Measurements from ENCODE around the gene BAHD1. TPM values are rescaled to one million over a fixed set of nuclear protein-coding genes. Genes with fewer than 3 reads are reported as not detected.

Gene BAHD1
- 13.7 TPM for polyA plus RNA-seq (2013, experiment 1 of 2)
- polyA plus RNA-seq (2013, experiment 2 of 2) = 14.1 TPM

- H2AK5ac ChIP-seq (ENCODE audit: low read depth, low read length) = peak within 1 kb of the TSS; percentile 82
- no peak within 1 kb of the TSS for H2BK12ac ChIP-seq (ENCODE audit: low read length)
- H3K27me3 ChIP-seq (ENCODE audit: control insufficient read depth in 3 of 3, insufficient read depth in 3 of 3, low read depth in 1 of 3, low read length in 3 of 3) = peaks cover 3 to 41% (median 34%) of the 10 kb centered on the region in 3 experiments
- WGBS, 2 donors (ENCODE audit: extremely low coverage in 2 of 2, insufficient read length in 2 of 2, insufficient replicate concordance in 1 of 2) = no CpG with 5 or more reads among the region's 119 CpGs
- no peaks in the 10 kb centered on the region for H3K36me3 ChIP-seq (replicated peaks in 1 of 2; ENCODE audit: control insufficient read depth in 2 of 2, insufficient read depth in 2 of 2, low read length in 2 of 2)
- peaks cover 40 to 69% of the 10 kb centered on the region in 2 donors for H3K4me1 ChIP-seq (ENCODE audit: control insufficient read depth in 2 of 2, insufficient read depth in 1 of 2, low read depth in 1 of 2, low read length in 2 of 2)
- H3K4ac ChIP-seq (ENCODE audit: low read length) = no peak within 1 kb of the TSS
- H3K23ac ChIP-seq (ENCODE audit: low read depth, low read length, poor library complexity) = peak within 1 kb of the TSS; percentile 86
- H3K9me3 ChIP-seq (replicated peaks in 1 of 2; ENCODE audit: control insufficient read depth in 2 of 2, insufficient read depth in 1 of 2, low read depth in 1 of 2, low read length in 2 of 2) = no peaks in the 10 kb centered on the region
- H3K18ac ChIP-seq (ENCODE audit: low read length) = peak within 1 kb of the TSS; percentile 92
- peak within 1 kb of the TSS; percentile 72 for H2BK5ac ChIP-seq (ENCODE audit: low read length)
- H2BK15ac ChIP-seq (ENCODE audit: low read length) = peak within 1 kb of the TSS; percentile 63
- H3K14ac ChIP-seq (ENCODE audit: low read length) = peak within 1 kb of the TSS; percentile 73
- H3K4me2 ChIP-seq (ENCODE audit: insufficient read depth, low read length, poor library complexity, severe bottlenecking) = peak within 1 kb of the TSS; percentile 100
- H2AFZ ChIP-seq (ENCODE audit: low read length) = peak within 1 kb of the TSS; percentile 85
- DNase-seq (ENCODE audit: low spot score) = peak; percentile 89
- peak within 1 kb of the TSS; percentile 40 for H3K27ac ChIP-seq (replicated peaks; ENCODE audit: low read length)
- H3K9ac ChIP-seq (ENCODE audit: low read depth, low read length, poor library complexity) = peak within 1 kb of the TSS; percentile 98
- H2BK120ac ChIP-seq (ENCODE audit: low read depth, low read length) = no peak within 1 kb of the TSS
- H3K79me1 ChIP-seq (ENCODE audit: low read depth, low read length) = peaks cover 12% of the 10 kb centered on the region
- peak within 1 kb of the TSS; percentile 83 to 92 for H3K4me3 ChIP-seq (ENCODE audit: low read length in 2 of 2)
- peak within 1 kb of the TSS; percentile 1 for H4K8ac ChIP-seq (ENCODE audit: low read depth, low read length)
- peak within 1 kb of the TSS; percentile 23 for H4K91ac ChIP-seq (ENCODE audit: low read depth, low read length, poor library complexity)
Observed at GRCh38 chr15:40440743-40441564, at the start of gene BAHD1. Gene BAHD1, plus strand, starts transcription at chr15:40440953. Its CDS starts 17,512 bp downstream, at chr15:40458465.

GRCh38 chr15:40392986-40393948, 47.5 kb upstream of the BAHD1 start:
- no peaks in the 10 kb centered on the region for H3K79me1 ChIP-seq (ENCODE audit: low read depth, low read length)
- H3K9me3 ChIP-seq (replicated peaks in 1 of 2; ENCODE audit: control insufficient read depth in 2 of 2, insufficient read depth in 1 of 2, low read depth in 1 of 2, low read length in 2 of 2) = no peaks in the 10 kb centered on the region
- H3K27ac ChIP-seq (replicated peaks; ENCODE audit: low read length) = no peak overlapping the region
- no peak overlapping the region for H3K18ac ChIP-seq (ENCODE audit: low read length)
- H2AK5ac ChIP-seq (ENCODE audit: low read depth, low read length) = no peak overlapping the region
- H2BK120ac ChIP-seq (ENCODE audit: low read depth, low read length) = no peak overlapping the region
- no peak overlapping the region for H3K4me2 ChIP-seq (ENCODE audit: insufficient read depth, low read length, poor library complexity, severe bottlenecking)
- peaks cover 29 to 71% of the 10 kb centered on the region in 2 donors for H3K36me3 ChIP-seq (replicated peaks in 1 of 2; ENCODE audit: control insufficient read depth in 2 of 2, insufficient read depth in 2 of 2, low read length in 2 of 2)
- H3K4me3 ChIP-seq (ENCODE audit: low read length in 2 of 2) = no peak overlapping the region
- H2BK5ac ChIP-seq (ENCODE audit: low read length) = no peak overlapping the region
- H4K8ac ChIP-seq (ENCODE audit: low read depth, low read length) = no peak overlapping the region
- no peak overlapping the region for H3K23ac ChIP-seq (ENCODE audit: low read depth, low read length, poor library complexity)
- no peaks in the 10 kb centered on the region for H3K4me1 ChIP-seq (ENCODE audit: control insufficient read depth in 2 of 2, insufficient read depth in 1 of 2, low read depth in 1 of 2, low read length in 2 of 2)
- no peak for DNase-seq (ENCODE audit: low spot score)
- no peak overlapping the region for H2AFZ ChIP-seq (ENCODE audit: low read length)
- H2BK15ac ChIP-seq (ENCODE audit: low read length) = no peak overlapping the region
- no peaks in the 10 kb centered on the region for H3K27me3 ChIP-seq (ENCODE audit: control insufficient read depth in 3 of 3, insufficient read depth in 3 of 3, low read depth in 1 of 3, low read length in 3 of 3)
- H4K91ac ChIP-seq (ENCODE audit: low read depth, low read length, poor library complexity) = no peak overlapping the region
- WGBS, 2 donors (ENCODE audit: extremely low coverage in 2 of 2, insufficient read length in 2 of 2, insufficient replicate concordance in 1 of 2) = no CpG with 5 or more reads among the region's 4 CpGs
- no peak overlapping the region for H2BK12ac ChIP-seq (ENCODE audit: low read length)
- H3K14ac ChIP-seq (ENCODE audit: low read length) = no peak overlapping the region
- H3K4ac ChIP-seq (ENCODE audit: low read length) = no peak overlapping the region
- no peak overlapping the region for H3K9ac ChIP-seq (ENCODE audit: low read depth, low read length, poor library complexity)

GRCh38 chr15:40397688-40398412, 42.9 kb upstream of the BAHD1 start:
- Histone ChIP-seq H2AFZ (ENCODE audit: low read length) (no peak overlapping the region), H2BK120ac (ENCODE audit: low read depth, low read length) (no peak overlapping the region), H3K18ac (ENCODE audit: low read length) (no peak overlapping the region), H3K36me3 (replicated peaks in 1 of 2; ENCODE audit: control insufficient read depth in 2 of 2, insufficient read depth in 2 of 2, low read length in 2 of 2) (peaks cover 11 to 26% of the 10 kb centered on the region in 2 donors), H3K23ac (ENCODE audit: low read depth, low read length, poor library complexity) (no peak overlapping the region), H3K4me3 (ENCODE audit: low read length in 2 of 2) (no peak overlapping the region), H3K27me3 (ENCODE audit: control insufficient read depth in 3 of 3, insufficient read depth in 3 of 3, low read depth in 1 of 3, low read length in 3 of 3) (no peaks in the 10 kb centered on the region), H2BK12ac (ENCODE audit: low read length) (no peak overlapping the region), H3K79me1 (ENCODE audit: low read depth, low read length) (no peaks in the 10 kb centered on the region), H3K9me3 (replicated peaks in 1 of 2; ENCODE audit: control insufficient read depth in 2 of 2, insufficient read depth in 1 of 2, low read depth in 1 of 2, low read length in 2 of 2) (no peaks in the 10 kb centered on the region), H3K4me1 (ENCODE audit: control insufficient read depth in 2 of 2, insufficient read depth in 1 of 2, low read depth in 1 of 2, low read length in 2 of 2) (no peaks in the 10 kb centered on the region), H2BK15ac (ENCODE audit: low read length) (no peak overlapping the region), H3K9ac (ENCODE audit: low read depth, low read length, poor library complexity) (no peak overlapping the region), H3K27ac (replicated peaks; ENCODE audit: low read length) (no peak overlapping the region), H3K4me2 (ENCODE audit: insufficient read depth, low read length, poor library complexity, severe bottlenecking) (no peak overlapping the region), H2BK5ac (ENCODE audit: low read length) (no peak overlapping the region), H4K8ac (ENCODE audit: low read depth, low read length) (no peak overlapping the region), H2AK5ac (ENCODE audit: low read depth, low read length) (no peak overlapping the region), H3K14ac (ENCODE audit: low read length) (no peak overlapping the region), H3K4ac (ENCODE audit: low read length) (no peak overlapping the region), H4K91ac (ENCODE audit: low read depth, low read length, poor library complexity) (no peak overlapping the region)
- WGBS, 2 donors (ENCODE audit: extremely low coverage in 2 of 2, insufficient read length in 2 of 2, insufficient replicate concordance in 1 of 2) = no CpG with 5 or more reads among the region's 8 CpGs
- DNase-seq (ENCODE audit: low spot score) = no peak
